Activated CD4-positive, alpha-beta T cell treated with anti-CD3 and anti-CD28 coated beads for 36 hours (primary cell): ENCODE results near the gene SORCS2. TPM values are rescaled to one million over a fixed set of nuclear protein-coding genes. Genes with fewer than 3 reads are reported as not detected.

Source experiments
- ATAC-seq: fragments of 200-7000 bp; cut with Tn5 transposase; one replicate; pipeline ENCODE4 v1.10.0; 2021; ENCODE audit warnings: mild to moderate bottlenecking, moderate library complexity
- CTCF ChIA-PET: fragments of 350-600 bp; sonication (Branson Sonifier 250); formaldehyde crosslinking; loops from one replicate; lab custom pipeline; 2021; ENCODE audit warnings: antibody characterized with exemption; lab: Charles Lee
- POLR2A ChIA-PET: fragments of 350-600 bp; sonication (Branson Sonifier 250); formaldehyde crosslinking; loops from one replicate; lab custom pipeline; 2021; ENCODE audit warnings: antibody characterized with exemption, inconsistent platforms; lab: Charles Lee
- DNase-seq: peaks from one replicate; pipeline ENCODE4 v3.0.0-alpha.2; 2020
- H3K27ac Mint-ChIP-seq: one replicate; pipeline ENCODE4 v1.8.0; 2021; ENCODE audit warnings: mixed read lengths
- H3K27me3 Mint-ChIP-seq: one replicate; pipeline ENCODE4 v1.8.0; 2021; ENCODE audit warnings: mixed read lengths
- H3K36me3 Mint-ChIP-seq: one replicate; pipeline ENCODE4 v1.8.0; 2021; ENCODE audit warnings: low read depth, mixed read lengths
- H3K4me1 Mint-ChIP-seq: one replicate; pipeline ENCODE4 v1.8.0; 2021; ENCODE audit warnings: mixed read lengths
- H3K4me3 Mint-ChIP-seq: one replicate; pipeline ENCODE4 v1.8.0; 2021; ENCODE audit warnings: mild to moderate bottlenecking, moderate library complexity, mixed read lengths
- H3K9me3 Mint-ChIP-seq: one replicate; pipeline ENCODE4 v1.8.0; 2021; ENCODE audit warnings: low read depth, mixed read lengths
- intact Hi-C, 2 experiments: fragments of 100-400 bp; cut with DNase I in 1 of 2; cut with micrococcal nuclease in 1 of 2; formaldehyde crosslinking; loops; one replicate each; pipeline versions ENCODE4 v1.14.2 to v1.15.1; 2022 to 2024; cut with DNase I, micrococcal nuclease
- total RNA-seq, 2 experiments: library from RNA; stranded (reverse); gene quantifications; one replicate each; pipeline ENCODE4 v1.2.3, GENCODE V29; 2021

Gene SORCS2
- total RNA-seq, 2 experiments from 2014 or later: 0.04 TPM; not detected in 1

DNA sequence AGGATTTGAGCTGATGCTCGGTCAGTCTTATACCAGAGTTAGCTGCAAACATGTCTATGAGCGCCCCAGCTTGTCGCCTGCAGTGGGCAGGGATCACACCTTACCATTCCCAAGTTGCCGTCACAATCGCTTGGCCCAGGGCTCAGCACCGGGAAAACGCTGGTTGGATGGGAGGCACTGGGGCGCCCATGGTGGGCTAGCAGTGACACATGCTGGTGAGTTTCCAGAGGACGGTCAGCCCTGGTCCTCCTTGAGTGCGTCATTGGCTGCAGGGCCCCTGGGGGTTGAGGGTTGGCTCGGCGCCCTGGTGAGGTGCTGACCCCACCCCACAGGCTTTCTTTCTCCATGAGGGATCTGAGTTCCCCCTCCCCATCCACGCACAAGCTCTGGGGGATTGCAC is 50.4 kb downstream of the SORCS2 start:
- intact Hi-C loops: no loop called here
- peaks cover 8% of the 10 kb centered on the region for H3K9me3 Mint-ChIP-seq
- ChIA-PET CTCF (no interaction called here), POLR2A (no interaction called here)
- H3K27me3 Mint-ChIP-seq: peaks cover 2% of the 10 kb centered on the region
- H3K4me1 Mint-ChIP-seq: no peaks in the 10 kb centered on the region
- ATAC-seq: no peak
- H3K27ac Mint-ChIP-seq: no peak overlapping the region
- H3K36me3 Mint-ChIP-seq: no peaks in the 10 kb centered on the region
- DNase-seq: no peak
- no peak overlapping the region for H3K4me3 Mint-ChIP-seq

DNA sequence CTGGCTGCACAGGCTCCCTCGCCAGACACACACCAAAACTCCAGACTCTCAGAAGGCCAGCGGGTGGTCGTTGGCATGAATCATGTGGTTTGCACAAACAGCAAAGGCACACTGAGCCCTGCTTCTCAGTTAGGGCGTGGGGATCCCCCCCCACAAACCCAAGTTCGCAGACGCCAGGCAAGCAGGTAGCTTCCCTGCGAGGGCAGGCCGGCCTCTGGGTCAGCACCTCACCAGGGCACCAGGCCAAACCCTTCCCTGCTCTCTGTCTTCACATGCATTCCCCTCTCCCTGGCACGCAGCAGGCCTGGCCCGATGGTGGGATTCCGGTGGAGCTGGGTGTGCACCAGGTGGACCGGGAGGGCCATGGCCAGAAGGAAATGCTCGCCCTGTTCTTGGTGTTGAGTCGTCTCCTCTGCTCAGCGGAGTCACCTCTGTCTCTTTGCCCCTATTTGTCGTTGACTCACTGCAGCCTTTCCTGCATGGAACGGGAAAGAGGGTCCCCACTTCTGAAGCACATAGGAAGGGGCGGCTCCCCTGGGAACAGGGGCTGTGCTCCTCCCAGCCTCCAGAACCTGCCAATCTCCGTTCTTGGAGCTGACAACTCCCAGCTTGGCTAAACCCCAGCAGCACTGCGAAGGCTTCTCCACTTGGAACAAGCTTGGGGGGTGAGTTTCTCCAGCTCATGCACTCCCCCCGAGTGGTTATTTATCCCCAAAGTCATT is 51.4 kb downstream of the SORCS2 start:
- intact Hi-C loops: no loop called here
- POLR2A ChIA-PET: no interaction called here
- H3K4me3 Mint-ChIP-seq: no peak overlapping the region
- H3K9me3 Mint-ChIP-seq: peaks cover 2% of the 10 kb centered on the region
- DNase-seq (no peak), ATAC-seq (no peak)
- H3K36me3 Mint-ChIP-seq: no peaks in the 10 kb centered on the region
- H3K27ac Mint-ChIP-seq: no peak overlapping the region
- no peaks in the 10 kb centered on the region for H3K4me1 Mint-ChIP-seq
- peaks cover 2% of the 10 kb centered on the region for H3K27me3 Mint-ChIP-seq
- CTCF ChIA-PET: no interaction called here

DNA sequence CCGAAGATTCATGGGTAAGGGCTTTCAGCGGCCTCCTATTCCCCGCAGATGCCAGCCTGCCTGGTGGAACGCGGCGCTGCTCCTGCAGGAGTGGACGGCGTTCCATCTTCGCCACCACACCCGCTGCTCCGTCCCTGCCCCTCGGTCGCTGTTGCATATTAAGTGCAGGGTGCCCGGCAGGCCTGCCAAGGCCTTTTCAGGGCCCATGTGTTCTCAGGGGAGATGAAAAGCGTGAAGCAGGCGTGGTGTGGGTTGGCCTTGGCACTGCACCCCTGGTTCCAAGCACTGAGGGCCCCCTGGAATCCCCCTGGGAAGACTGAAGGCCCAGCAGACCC is 52.0 kb downstream of the SORCS2 start:
- POLR2A ChIA-PET: no interaction called here
- H3K9me3 Mint-ChIP-seq: peaks cover 3% of the 10 kb centered on the region

DNA sequence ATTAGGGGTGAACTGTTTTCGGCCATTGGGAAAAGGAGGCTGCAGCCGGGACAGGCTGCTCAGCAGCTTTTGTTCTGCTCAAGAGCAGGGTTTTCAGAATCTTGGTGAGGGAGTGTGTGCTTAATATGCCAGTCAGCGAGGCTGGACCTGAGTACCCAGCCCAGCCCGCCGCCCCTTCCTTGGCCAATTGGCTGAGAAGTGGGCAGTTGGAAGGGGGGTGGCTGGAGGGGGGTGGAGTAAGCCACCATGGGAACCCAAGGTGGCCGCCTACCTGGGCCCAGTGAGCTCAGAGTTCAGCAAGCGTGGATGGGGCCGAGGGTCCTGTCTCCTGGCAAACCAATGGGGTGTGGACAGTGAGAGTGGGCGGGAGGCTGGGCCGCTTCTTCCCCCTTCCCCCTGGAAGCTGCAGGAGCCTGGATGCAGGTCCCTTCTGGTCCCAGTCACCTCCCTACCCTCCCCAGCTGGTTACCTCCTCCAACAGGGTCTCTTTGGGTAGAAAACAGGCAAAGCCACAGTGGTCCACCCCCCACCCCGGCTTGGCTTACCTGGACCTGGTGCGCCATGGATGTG is 52.5 kb downstream of the SORCS2 start:
- Mint-ChIP-seq H3K4me3 (no peak overlapping the region), H3K27me3 (peaks cover 2% of the 10 kb centered on the region), H3K27ac (no peak overlapping the region), H3K9me3 (peaks cover 3% of the 10 kb centered on the region), H3K36me3 (no peaks in the 10 kb centered on the region), H3K4me1 (no peaks in the 10 kb centered on the region)
- POLR2A ChIA-PET: no interaction called here
- ATAC-seq (no peak), DNase-seq (no peak)
- CTCF ChIA-PET: no interaction called here
- intact Hi-C loops: no loop called here

More for the DNA sequence above, 52.0 kb downstream of the SORCS2 start:
- H3K36me3 Mint-ChIP-seq: no peaks in the 10 kb centered on the region
- ATAC-seq (no peak), DNase-seq (no peak)
- peaks cover 2% of the 10 kb centered on the region for H3K27me3 Mint-ChIP-seq
- H3K4me1 Mint-ChIP-seq: no peaks in the 10 kb centered on the region
- intact Hi-C loops: no loop called here
- CTCF ChIA-PET: no interaction called here
- H3K27ac Mint-ChIP-seq: no peak overlapping the region
- no peak overlapping the region for H3K4me3 Mint-ChIP-seq

DNA sequence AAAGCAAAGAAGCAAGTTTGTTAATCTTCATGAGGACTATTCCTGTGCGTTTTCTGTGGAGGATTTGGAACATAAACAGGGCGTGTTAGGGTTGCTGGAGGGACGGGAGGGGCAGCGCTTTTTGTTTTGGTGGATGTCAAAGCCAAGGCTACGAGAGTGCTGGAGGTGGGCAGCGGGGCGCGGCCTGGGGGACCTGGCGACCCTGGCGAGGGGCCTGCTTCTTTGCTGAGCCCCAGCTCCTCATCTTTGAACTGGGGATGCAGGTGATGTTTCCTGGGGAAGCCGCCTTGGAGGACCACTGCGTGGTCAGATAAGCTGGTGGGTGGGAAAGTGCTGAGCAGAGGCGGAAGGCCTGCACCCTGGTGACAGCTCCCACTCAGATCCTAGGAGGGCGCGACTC is 55.2 kb downstream of the SORCS2 start:
- Mint-ChIP-seq H3K9me3 (peaks cover 3% of the 10 kb centered on the region), H3K27me3 (peaks cover 2% of the 10 kb centered on the region), H3K4me3 (no peak overlapping the region), H3K4me1 (no peaks in the 10 kb centered on the region), H3K36me3 (no peaks in the 10 kb centered on the region), H3K27ac (no peak overlapping the region)
- ChIA-PET CTCF (no interaction called here), POLR2A (no interaction called here)
- no peak for ATAC-seq
- no peak for DNase-seq
- intact Hi-C loops: no loop called here

DNA sequence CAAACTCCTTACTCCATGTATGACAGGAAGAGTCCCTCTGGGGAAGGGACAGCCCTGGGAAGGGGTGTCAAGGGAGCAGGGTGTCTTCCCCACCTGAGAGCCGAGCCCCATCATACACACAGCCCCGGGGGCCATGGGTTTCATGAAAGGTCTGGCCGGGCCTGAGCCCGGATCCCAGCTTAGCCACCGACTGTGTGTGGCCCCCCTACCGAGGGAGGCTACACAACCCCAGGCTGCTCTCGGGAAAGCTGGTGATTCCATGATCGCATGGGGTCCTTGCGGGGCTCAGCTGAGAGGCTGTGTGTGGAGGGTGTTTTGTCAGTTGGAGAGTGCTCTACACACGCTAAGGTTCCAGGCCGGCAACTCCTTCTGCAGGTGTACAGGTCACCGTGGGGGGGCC is 55.6 kb downstream of the SORCS2 start:
- H3K4me1 Mint-ChIP-seq: no peaks in the 10 kb centered on the region
- peaks cover 3% of the 10 kb centered on the region for H3K9me3 Mint-ChIP-seq
- no peak for ATAC-seq
- H3K4me3 Mint-ChIP-seq: no peak overlapping the region
- H3K27ac Mint-ChIP-seq: no peak overlapping the region
- H3K27me3 Mint-ChIP-seq: peaks cover 2% of the 10 kb centered on the region
- no peaks in the 10 kb centered on the region for H3K36me3 Mint-ChIP-seq
- ChIA-PET POLR2A (no interaction called here), CTCF (no interaction called here)
- intact Hi-C loops: no loop called here
- DNase-seq: no peak

DNA sequence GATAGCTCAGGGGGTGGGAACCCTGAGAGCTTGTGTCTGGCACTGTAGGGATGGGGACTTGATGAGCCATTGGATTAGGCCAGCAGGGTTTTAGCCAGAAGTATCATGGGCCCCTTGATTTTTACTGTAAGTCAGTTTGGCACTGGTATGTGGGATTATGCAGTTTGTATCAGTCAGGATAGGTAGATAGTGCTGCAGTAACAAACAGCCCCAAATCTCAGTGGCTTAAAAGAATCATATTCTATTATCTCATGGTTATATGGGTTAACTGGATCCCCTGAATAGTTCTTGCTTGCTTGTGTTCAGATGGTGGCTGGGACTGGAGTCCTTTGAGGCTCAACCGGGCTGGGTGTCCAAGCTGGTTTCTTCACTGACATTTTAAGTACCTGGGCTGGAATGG is 56.5 kb downstream of the SORCS2 start:
- H3K27me3 Mint-ChIP-seq: peaks cover 2% of the 10 kb centered on the region
- ChIA-PET CTCF (interaction anchor here (0.6 kb wide), 1 partner anchor 806 kb away, joined by 3 read pairs; no protein-coding TSS in a partner anchor), POLR2A (no interaction called here)
- H3K4me3 Mint-ChIP-seq: no peak overlapping the region
- no peak for DNase-seq
- no peak overlapping the region for H3K27ac Mint-ChIP-seq
- no peaks in the 10 kb centered on the region for H3K36me3 Mint-ChIP-seq
- H3K4me1 Mint-ChIP-seq: no peaks in the 10 kb centered on the region
- H3K9me3 Mint-ChIP-seq: peaks cover 3% of the 10 kb centered on the region
- intact Hi-C loops: no loop called here
- no peak for ATAC-seq

DNA sequence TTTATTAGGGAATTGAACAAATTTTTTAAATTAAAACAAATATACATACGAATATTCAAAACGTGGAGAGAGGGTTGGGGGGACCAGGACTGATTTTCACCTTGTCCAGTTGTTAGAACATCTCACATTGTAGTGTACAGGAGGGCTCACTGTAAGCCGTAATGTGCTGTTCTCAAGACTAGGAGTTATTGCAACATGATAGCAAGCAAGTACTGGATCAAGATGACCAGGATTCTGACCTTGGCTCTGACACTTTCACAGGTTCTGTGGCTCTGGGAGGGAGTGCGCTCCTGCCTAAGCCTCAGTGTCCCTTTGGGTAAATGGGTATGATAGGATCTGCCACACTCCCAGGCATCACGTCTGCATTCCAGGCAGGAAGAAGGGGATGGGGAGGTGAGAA is 59.0 kb downstream of the SORCS2 start:
- ChIA-PET POLR2A (no interaction called here), CTCF (no interaction called here)
- Mint-ChIP-seq H3K4me1 (no peaks in the 10 kb centered on the region), H3K36me3 (no peaks in the 10 kb centered on the region), H3K27ac (no peak overlapping the region), H3K4me3 (no peak overlapping the region), H3K9me3 (peaks cover 3% of the 10 kb centered on the region), H3K27me3 (peaks cover 2% of the 10 kb centered on the region)
- ATAC-seq: no peak
- intact Hi-C loops: no loop called here
- DNase-seq: no peak

DNA sequence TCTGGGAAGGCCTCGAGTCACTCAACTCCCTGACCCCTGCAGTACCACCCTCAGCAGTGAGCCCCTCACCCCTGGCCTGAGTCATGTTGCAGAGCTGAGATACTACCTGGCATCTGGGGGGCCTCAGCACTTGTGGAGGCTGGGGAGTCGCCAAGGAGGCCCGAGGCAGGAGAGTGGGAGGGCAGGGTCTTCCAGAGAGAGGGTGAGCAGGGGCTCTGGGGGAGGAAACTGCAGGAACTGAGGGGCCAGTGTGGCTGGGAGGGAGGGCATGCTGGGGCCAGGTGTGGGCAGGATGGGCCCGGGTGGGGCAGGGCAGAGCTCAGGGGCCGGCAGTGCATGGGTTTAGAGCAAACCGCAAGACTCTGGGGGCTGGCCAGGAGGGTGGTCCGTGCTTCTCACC is 59.7 kb downstream of the SORCS2 start:
- POLR2A ChIA-PET: no interaction called here
- peaks cover 3% of the 10 kb centered on the region for H3K9me3 Mint-ChIP-seq
- no peaks in the 10 kb centered on the region for H3K4me1 Mint-ChIP-seq
- H3K36me3 Mint-ChIP-seq: no peaks in the 10 kb centered on the region
- H3K4me3 Mint-ChIP-seq: no peak overlapping the region
- intact Hi-C loops: no loop called here
- no peak for DNase-seq
- H3K27ac Mint-ChIP-seq: no peak overlapping the region
- CTCF ChIA-PET: no interaction called here
- ATAC-seq: no peak
- peaks cover 2% of the 10 kb centered on the region for H3K27me3 Mint-ChIP-seq

DNA sequence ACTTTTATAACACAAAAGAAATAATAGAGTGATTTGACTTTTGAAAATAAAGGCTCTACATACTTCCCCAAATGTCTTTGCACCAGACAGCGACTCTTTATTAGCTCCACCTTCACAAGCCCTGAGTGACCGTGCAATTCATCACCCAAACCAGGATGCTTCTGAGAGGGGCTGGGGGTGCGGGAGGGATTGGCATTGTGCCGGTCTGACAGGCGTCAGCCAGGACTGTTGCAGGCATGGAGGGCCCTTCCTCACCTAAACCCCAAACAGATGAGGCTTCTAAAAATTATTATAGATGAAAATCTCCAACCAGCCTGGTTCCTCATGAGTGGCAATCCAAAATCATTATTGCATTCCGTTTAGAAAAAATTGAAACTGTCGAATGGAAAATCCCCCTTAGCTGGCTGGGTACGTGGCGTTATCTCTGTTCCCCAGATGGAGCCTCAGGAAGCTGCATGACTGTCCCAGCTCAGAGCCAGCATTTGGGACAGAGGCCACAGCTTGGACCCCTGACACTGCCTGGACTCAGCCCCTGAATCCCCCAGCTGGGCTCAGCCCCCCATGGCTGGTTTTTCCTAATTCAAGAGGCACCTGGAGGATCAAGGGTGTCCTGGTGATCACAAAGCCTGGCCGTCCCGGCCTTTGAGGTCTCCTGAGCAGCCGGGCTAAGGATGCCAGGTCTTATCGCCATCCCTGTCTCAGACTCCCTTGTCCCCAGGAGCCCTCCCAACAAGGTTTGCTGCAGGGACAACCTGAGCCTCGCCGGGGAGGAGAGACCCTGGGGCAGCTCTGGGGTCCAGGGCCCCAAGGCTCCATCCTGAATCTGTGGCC is 60.4 kb downstream of the SORCS2 start:
- no peak for DNase-seq
- no peak overlapping the region for H3K27ac Mint-ChIP-seq
- intact Hi-C loops: no loop called here
- no peaks in the 10 kb centered on the region for H3K4me1 Mint-ChIP-seq
- H3K36me3 Mint-ChIP-seq: no peaks in the 10 kb centered on the region
- ATAC-seq: no peak
- POLR2A ChIA-PET: interaction anchor here (0.6 kb wide), 1 partner anchor 114 kb away, joined by 3 read pairs; no protein-coding TSS in a partner anchor
- CTCF ChIA-PET: no interaction called here
- H3K9me3 Mint-ChIP-seq: peaks cover 3% of the 10 kb centered on the region
- H3K27me3 Mint-ChIP-seq: peaks cover 2% of the 10 kb centered on the region
- no peak overlapping the region for H3K4me3 Mint-ChIP-seq

DNA sequence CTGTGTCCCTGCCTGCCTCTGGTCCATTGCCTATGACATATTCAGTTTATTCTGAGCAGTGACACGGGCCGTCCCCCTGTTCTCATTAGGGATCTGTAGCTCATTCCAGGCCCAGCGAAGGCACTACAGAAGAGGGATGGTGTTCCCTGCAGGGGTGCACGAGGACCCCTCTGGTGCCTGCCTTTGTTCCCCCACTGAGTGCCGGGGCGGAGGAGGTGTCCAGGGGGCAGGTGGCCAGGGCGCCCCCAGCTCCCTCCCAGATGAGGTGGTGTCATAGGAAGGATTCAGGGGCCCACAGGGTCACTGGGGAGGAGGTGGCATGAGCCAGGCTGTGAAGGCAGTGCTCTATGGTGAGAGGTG is 61.0 kb downstream of the SORCS2 start:
- Mint-ChIP-seq H3K9me3 (peaks cover 3% of the 10 kb centered on the region), H3K27ac (no peak overlapping the region), H3K4me1 (no peaks in the 10 kb centered on the region), H3K36me3 (no peaks in the 10 kb centered on the region), H3K27me3 (peaks cover 2% of the 10 kb centered on the region), H3K4me3 (no peak overlapping the region)
- intact Hi-C loops: no loop called here
- no peak for ATAC-seq
- CTCF ChIA-PET: no interaction called here
- DNase-seq: no peak
- POLR2A ChIA-PET: no interaction called here

DNA sequence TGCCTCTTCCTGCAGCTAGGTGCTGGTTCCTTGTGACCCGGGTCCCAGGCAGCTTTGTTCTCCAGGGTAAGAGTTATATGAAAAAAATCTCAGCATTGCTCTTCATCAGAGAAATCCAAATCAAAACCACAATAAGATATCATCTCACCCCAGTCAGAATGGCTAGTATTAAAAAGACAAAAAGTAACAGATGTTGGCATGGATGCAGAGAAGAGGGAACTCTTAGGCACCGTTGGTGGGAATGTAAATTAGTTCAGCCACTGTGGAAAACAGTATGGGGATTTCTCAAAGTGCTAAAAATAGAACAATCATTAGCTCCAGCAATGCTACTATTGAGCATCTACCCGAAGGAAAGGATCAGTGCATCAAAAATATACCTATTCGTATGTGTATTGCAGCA is 61.5 kb downstream of the SORCS2 start:
- Mint-ChIP-seq H3K36me3 (no peaks in the 10 kb centered on the region), H3K27me3 (peaks cover 2% of the 10 kb centered on the region), H3K27ac (no peak overlapping the region), H3K4me1 (no peaks in the 10 kb centered on the region), H3K4me3 (no peak overlapping the region), H3K9me3 (peaks cover 2% of the 10 kb centered on the region)
- DNase-seq: no peak
- CTCF ChIA-PET: no interaction called here
- POLR2A ChIA-PET: no interaction called here
- no peak for ATAC-seq
- intact Hi-C loops: no loop called here
